H9 (cell line): ENCODE results near the gene SUPT3H. TPM values are rescaled to one million over a fixed set of nuclear protein-coding genes. Genes with fewer than 3 reads are reported as not detected.

Source experiments
- DNase-seq: peaks from one replicate; pipeline ENCODE4 v3.0.0-alpha.2; 2017
- H2AFZ ChIP-seq: one replicate; pipeline ENCODE4 v1.6.1; 2013; ENCODE audit warnings: mild to moderate bottlenecking, low read length, control low read depth, moderate library complexity
- H2AK5ac ChIP-seq: 2 replicates; pipeline ENCODE4 v1.6.1; 2013; ENCODE audit warnings: low read length, control low read depth, mixed read lengths; ENCODE audit not compliant: insufficient read length
- H2BK120ac ChIP-seq: one replicate; pipeline ENCODE4 v1.6.1; 2013; ENCODE audit warnings: low read depth, mild to moderate bottlenecking, low read length, control low read depth, inconsistent platforms; ENCODE audit not compliant: poor library complexity, severe bottlenecking
- H2BK12ac ChIP-seq: 2 replicates; pipeline ENCODE4 v1.6.1; 2013; ENCODE audit warnings: low read length, control low read depth, mixed read lengths, low read depth; ENCODE audit not compliant: insufficient read length
- H2BK15ac ChIP-seq: 2 replicates; pipeline ENCODE4 v1.6.1; 2013; ENCODE audit warnings: low read depth, low read length, control low read depth
- H2BK20ac ChIP-seq: one replicate; pipeline ENCODE4 v1.6.1; 2013; ENCODE audit warnings: low read depth, mild to moderate bottlenecking, low read length, control low read depth, inconsistent platforms; ENCODE audit not compliant: poor library complexity, severe bottlenecking
- H2BK5ac ChIP-seq: 2 replicates; pipeline ENCODE4 v1.6.1; 2013; ENCODE audit warnings: low read length, control low read depth, mixed read lengths; ENCODE audit not compliant: insufficient read length
- H3K14ac ChIP-seq: 2 replicates; pipeline ENCODE4 v1.6.1; 2013; ENCODE audit warnings: low read length, control low read depth; ENCODE audit not compliant: insufficient read depth
- H3K18ac ChIP-seq: 2 replicates; pipeline ENCODE4 v1.6.1; 2013; ENCODE audit warnings: low read depth, mild to moderate bottlenecking, mixed read lengths, low read length, control low read depth; ENCODE audit not compliant: insufficient read length
- H3K23ac ChIP-seq: 2 replicates; pipeline ENCODE4 v1.6.1; 2013; ENCODE audit warnings: low read length, control low read depth, mixed read lengths, low read depth; ENCODE audit not compliant: insufficient read length
- H3K23me2 ChIP-seq: 2 replicates; pipeline ENCODE4 v1.6.1; 2013; ENCODE audit warnings: low read depth, mild to moderate bottlenecking, mixed read lengths, low read length, control low read depth; ENCODE audit not compliant: insufficient read length, poor library complexity, severe bottlenecking
- H3K27ac ChIP-seq: 2 replicates; pipeline ENCODE4 v1.5.1; 2013; ENCODE audit warnings: low read length, control low read depth, mixed read lengths, low read depth; ENCODE audit not compliant: insufficient read length
- H3K27me3 ChIP-seq: 2 replicates; pipeline ENCODE4 v1.6.1; 2013; ENCODE audit warnings: low read length, control low read depth, inconsistent platforms; ENCODE audit not compliant: insufficient read depth
- H3K4ac ChIP-seq: 2 replicates; pipeline ENCODE4 v1.6.1; 2013; ENCODE audit warnings: low read depth, mild to moderate bottlenecking, control low read depth, inconsistent platforms, low read length, moderate library complexity
- H3K4me1 ChIP-seq: 2 replicates; pipeline ENCODE4 v1.6.1; 2013; ENCODE audit warnings: low read length, control low read depth, inconsistent platforms; ENCODE audit not compliant: insufficient read depth
- H3K4me2 ChIP-seq: 2 replicates; pipeline ENCODE4 v1.6.1; 2013; ENCODE audit warnings: low read length, control low read depth, mixed read lengths; ENCODE audit not compliant: insufficient read length, insufficient read depth
- H3K56ac ChIP-seq: 2 replicates; pipeline ENCODE4 v1.6.1; 2013; ENCODE audit warnings: low read depth, mild to moderate bottlenecking, mixed read lengths, low read length, control low read depth; ENCODE audit not compliant: insufficient read length
- H3K79me1 ChIP-seq: 2 replicates; pipeline ENCODE4 v1.6.1; 2013; ENCODE audit warnings: low read depth, mild to moderate bottlenecking, moderate library complexity, low read length, control low read depth, inconsistent platforms; ENCODE audit not compliant: insufficient read depth, poor library complexity, severe bottlenecking
- H3K79me2 ChIP-seq: 2 replicates; pipeline ENCODE4 v1.6.1; 2013; ENCODE audit warnings: low read length, control low read depth, inconsistent platforms; ENCODE audit not compliant: insufficient read depth
- H3K9ac ChIP-seq: 2 replicates; pipeline ENCODE4 v1.6.1; 2013; ENCODE audit warnings: low read length, control low read depth, mixed read lengths; ENCODE audit not compliant: insufficient read length; ENCODE audit errors: extremely low read depth
- H3K9me3 ChIP-seq: one replicate; pipeline ENCODE4 v1.6.1; 2013; ENCODE audit warnings: low read depth, low read length, inconsistent platforms; ENCODE audit not compliant: control insufficient read depth
- H3T11ph ChIP-seq: one replicate; pipeline ENCODE4 v1.6.1; 2013; ENCODE audit warnings: mild to moderate bottlenecking, low read length, control low read depth, inconsistent platforms
- H4K20me1 ChIP-seq: one replicate; pipeline ENCODE4 v1.6.1; 2013; ENCODE audit not compliant: control insufficient read depth, insufficient read length, insufficient read depth
- H4K5ac ChIP-seq: 2 replicates; pipeline ENCODE4 v1.6.1; 2013; ENCODE audit warnings: low read depth, mild to moderate bottlenecking, mixed read lengths, low read length, control low read depth; ENCODE audit not compliant: insufficient read length
- H4K8ac ChIP-seq: replicated peaks from 2 replicates; pipeline ENCODE4 v1.6.1; 2013; ENCODE audit warnings: low read length, control low read depth, mixed read lengths, low read depth; ENCODE audit not compliant: insufficient read length
- H4K91ac ChIP-seq: 2 replicates; pipeline ENCODE4 v1.6.1; 2013; ENCODE audit warnings: low read depth, mild to moderate bottlenecking, moderate library complexity, mixed read lengths, low read length, control low read depth; ENCODE audit not compliant: insufficient read length
- H3K27ac Mint-ChIP-seq, 3 experiments: 2 replicates in 2 of 3; 3 replicates in 1 of 3; pipeline ENCODE4 v1.8.0; 2020 to 2021; ENCODE audit warnings: mixed read lengths in 3 of 3, mild to moderate bottlenecking in 1 of 3, moderate library complexity in 1 of 3
- H3K27me3 Mint-ChIP-seq: 2 replicates; pipeline ENCODE4 v1.8.0; 2021; ENCODE audit warnings: low read depth, mild to moderate bottlenecking, moderate library complexity, mixed read lengths
- H3K36me3 Mint-ChIP-seq, 3 experiments: 2 replicates in 2 of 3; 3 replicates in 1 of 3; pipeline ENCODE4 v1.8.0; 2020 to 2021; ENCODE audit warnings: low read depth in 3 of 3, mixed read lengths in 3 of 3; ENCODE audit not compliant: insufficient read depth in 1 of 3
- H3K4me1 Mint-ChIP-seq, 2 experiments: 2 replicates each; pipeline ENCODE4 v1.8.0; 2020; ENCODE audit warnings: mixed read lengths in 2 of 2
- H3K4me3 Mint-ChIP-seq, 2 experiments: 2 replicates in 1 of 2; 3 replicates in 1 of 2; pipeline ENCODE4 v1.8.0; 2020 to 2021; ENCODE audit warnings: mild to moderate bottlenecking in 2 of 2, mixed read lengths in 2 of 2, moderate library complexity in 1 of 2
- H3K9me3 Mint-ChIP-seq, 2 experiments: 2 replicates in 1 of 2; 3 replicates in 1 of 2; pipeline ENCODE4 v1.8.0; 2020; ENCODE audit warnings: mild to moderate bottlenecking in 2 of 2, mixed read lengths in 2 of 2, moderate library complexity in 1 of 2
- CTCF ChIP-seq: fragments of 200-600 bp; sonication (generic); conservative IDR thresholded peaks from 3 replicates; pipeline ENCODE4 v1.8.0; 2021; ENCODE audit warnings: antibody characterized with exemption, mild to moderate bottlenecking
- WGBS: extraction: QIAGEN DNeasy Blood & Tissue Kit; methylation state at CpG from one replicate; pipeline ENCODE4 v1.1.7; 2013; ENCODE audit warnings: missing lambda C conversion rate, low lambda C conversion rate, mixed read lengths; ENCODE audit not compliant: insufficient read length; ENCODE audit errors: extremely low coverage; 5-methylcytosine and 5-hydroxymethylcytosine counted together
- total RNA-seq: library from RNA; stranded (reverse); gene quantifications from 2 replicates; pipeline ENCODE4 v1.2.1, GENCODE V29; 2021

Gene SUPT3H
- total RNA-seq, 1 experiment from 2014 or later = 22.5 TPM

- no peak for DNase-seq
- H4K20me1 ChIP-seq = no peaks in the 10 kb centered on the region
- H2BK12ac ChIP-seq = no peak overlapping the region
- Mint-ChIP-seq H3K4me1 (peaks cover 0 to 5% of the 10 kb centered on the region in 2 experiments; a peak in 2 of 4 replicates), H3K27me3 (no peaks in the 10 kb centered on the region), H3K27ac (no peak overlapping the region), H3K9me3 (no peaks in the 10 kb centered on the region), H3K36me3 (no peaks in the 10 kb centered on the region), H3K4me3 (no peak overlapping the region)
- H2BK5ac ChIP-seq = no peak overlapping the region
- H3T11ph ChIP-seq = no peak overlapping the region
- no peak overlapping the region for H3K9ac ChIP-seq
- no peak for TF ChIP-seq CTCF
- H3K27me3 ChIP-seq = no peaks in the 10 kb centered on the region
- H2AK5ac ChIP-seq = no peak overlapping the region
- no peak overlapping the region for H2AFZ ChIP-seq
- H3K27ac ChIP-seq = no peak overlapping the region
- H3K4me2 ChIP-seq = no peak overlapping the region
- no peak overlapping the region for H2BK20ac ChIP-seq
- no peak overlapping the region for H2BK120ac ChIP-seq
- H3K4me1 ChIP-seq = no peaks in the 10 kb centered on the region; the same call in 1 of the 2 replicates
- no peak overlapping the region for H2BK15ac ChIP-seq
- no peaks in the 10 kb centered on the region for H3K23me2 ChIP-seq
- no peak overlapping the region for H3K14ac ChIP-seq
- no peaks in the 10 kb centered on the region for H3K9me3 ChIP-seq
- no peak overlapping the region for H4K8ac ChIP-seq
- H4K91ac ChIP-seq = no peak overlapping the region
- WGBS = no CpG with 5 or more reads among the region's 4 CpGs
- H4K5ac ChIP-seq = no peak overlapping the region
- H3K56ac ChIP-seq = no peak overlapping the region
- no peaks in the 10 kb centered on the region for H3K79me2 ChIP-seq
- H3K18ac ChIP-seq = no peak overlapping the region
- no peaks in the 10 kb centered on the region for H3K79me1 ChIP-seq
- H3K23ac ChIP-seq = no peak overlapping the region
- H3K4ac ChIP-seq = no peak overlapping the region
These were observed 392.7 kb downstream of the SUPT3H start for GRCh38 chr6:44985006-44985405.
